Measurements from ENCODE around the gene EFNA4.

The EFNA4 gene

DNA sequence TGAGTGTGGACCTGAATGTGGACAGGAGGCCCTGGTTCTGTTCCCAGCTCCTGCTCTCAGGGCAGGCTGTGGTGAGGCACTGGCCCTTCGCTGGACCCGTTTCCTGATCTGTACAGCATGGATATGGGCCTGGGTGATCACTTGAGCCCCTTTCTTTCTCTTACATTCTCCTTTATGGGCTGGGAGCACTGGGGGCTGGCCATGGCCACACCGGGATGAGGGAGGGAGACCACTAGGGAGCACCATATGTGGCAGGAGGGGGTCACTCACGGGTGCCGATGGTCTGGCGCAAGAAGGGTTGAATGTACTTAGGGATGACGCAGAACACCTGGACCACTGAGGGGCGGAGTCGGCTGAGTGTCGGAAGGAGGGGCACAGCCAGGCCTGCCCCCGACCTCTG lies 32.6 kb upstream of the EFNA4 start:
- TF ChIP-seq TCF12 (IDR thresholded peaks at IDR 0.05; ENCODE audit: low read depth): no peak
- no peak for TF ChIP-seq CREB1 (IDR thresholded peaks at IDR 0.05; ENCODE audit: low read depth)
- no peak for TF ChIP-seq YY1 (IDR thresholded peaks at IDR 0.05; ENCODE audit: low read depth)
- TF ChIP-seq TEAD4 (IDR thresholded peaks at IDR 0.05): no peak
- TF ChIP-seq EGR1 (IDR thresholded peaks at IDR 0.05): no peak
- TF ChIP-seq EP300 (IDR thresholded peaks at IDR 0.05; ENCODE audit: borderline replicate concordance): no peak
- TF ChIP-seq RAD21 (IDR thresholded peaks at IDR 0.05; ENCODE audit: low read depth): no peak
- no peak for TF ChIP-seq TAF1 (IDR thresholded peaks at IDR 0.05; ENCODE audit: low read depth)
- TF ChIP-seq, protein P1, sequence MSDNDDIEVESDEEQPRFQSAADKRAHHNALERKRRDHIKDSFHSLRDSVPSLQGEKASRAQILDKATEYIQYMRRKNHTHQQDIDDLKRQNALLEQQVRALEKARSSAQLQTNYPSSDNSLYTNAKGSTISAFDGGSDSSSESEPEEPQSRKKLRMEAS (IDR thresholded peaks at IDR 0.05): no peak
- no peak for TF ChIP-seq ZBTB7A (IDR thresholded peaks at IDR 0.05; ENCODE audit: low read depth)
- TF ChIP-seq CEBPB (IDR thresholded peaks at IDR 0.05): no peak
- no peak for TF ChIP-seq NFIC (IDR thresholded peaks at IDR 0.05)
- TF ChIP-seq, protein P2, sequence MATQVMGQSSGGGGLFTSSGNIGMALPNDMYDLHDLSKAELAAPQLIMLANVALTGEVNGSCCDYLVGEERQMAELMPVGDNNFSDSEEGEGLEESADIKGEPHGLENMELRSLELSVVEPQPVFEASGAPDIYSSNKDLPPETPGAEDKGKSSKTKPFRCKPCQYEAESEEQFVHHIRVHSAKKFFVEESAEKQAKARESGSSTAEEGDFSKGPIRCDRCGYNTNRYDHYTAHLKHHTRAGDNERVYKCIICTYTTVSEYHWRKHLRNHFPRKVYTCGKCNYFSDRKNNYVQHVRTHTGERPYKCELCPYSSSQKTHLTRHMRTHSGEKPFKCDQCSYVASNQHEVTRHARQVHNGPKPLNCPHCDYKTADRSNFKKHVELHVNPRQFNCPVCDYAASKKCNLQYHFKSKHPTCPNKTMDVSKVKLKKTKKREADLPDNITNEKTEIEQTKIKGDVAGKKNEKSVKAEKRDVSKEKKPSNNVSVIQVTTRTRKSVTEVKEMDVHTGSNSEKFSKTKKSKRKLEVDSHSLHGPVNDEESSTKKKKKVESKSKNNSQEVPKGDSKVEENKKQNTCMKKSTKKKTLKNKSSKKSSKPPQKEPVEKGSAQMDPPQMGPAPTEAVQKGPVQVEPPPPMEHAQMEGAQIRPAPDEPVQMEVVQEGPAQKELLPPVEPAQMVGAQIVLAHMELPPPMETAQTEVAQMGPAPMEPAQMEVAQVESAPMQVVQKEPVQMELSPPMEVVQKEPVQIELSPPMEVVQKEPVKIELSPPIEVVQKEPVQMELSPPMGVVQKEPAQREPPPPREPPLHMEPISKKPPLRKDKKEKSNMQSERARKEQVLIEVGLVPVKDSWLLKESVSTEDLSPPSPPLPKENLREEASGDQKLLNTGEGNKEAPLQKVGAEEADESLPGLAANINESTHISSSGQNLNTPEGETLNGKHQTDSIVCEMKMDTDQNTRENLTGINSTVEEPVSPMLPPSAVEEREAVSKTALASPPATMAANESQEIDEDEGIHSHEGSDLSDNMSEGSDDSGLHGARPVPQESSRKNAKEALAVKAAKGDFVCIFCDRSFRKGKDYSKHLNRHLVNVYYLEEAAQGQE (IDR thresholded peaks at IDR 0.05; ENCODE audit: low read depth): no peak
- TF ChIP-seq, protein P3, sequence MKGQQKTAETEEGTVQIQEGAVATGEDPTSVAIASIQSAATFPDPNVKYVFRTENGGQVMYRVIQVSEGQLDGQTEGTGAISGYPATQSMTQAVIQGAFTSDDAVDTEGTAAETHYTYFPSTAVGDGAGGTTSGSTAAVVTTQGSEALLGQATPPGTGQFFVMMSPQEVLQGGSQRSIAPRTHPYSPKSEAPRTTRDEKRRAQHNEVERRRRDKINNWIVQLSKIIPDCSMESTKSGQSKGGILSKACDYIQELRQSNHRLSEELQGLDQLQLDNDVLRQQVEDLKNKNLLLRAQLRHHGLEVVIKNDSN (IDR thresholded peaks at IDR 0.05): no peak
- no peak for TF ChIP-seq FOXM1 (IDR thresholded peaks at IDR 0.05; ENCODE audit: borderline replicate concordance, low read depth)

DNA sequence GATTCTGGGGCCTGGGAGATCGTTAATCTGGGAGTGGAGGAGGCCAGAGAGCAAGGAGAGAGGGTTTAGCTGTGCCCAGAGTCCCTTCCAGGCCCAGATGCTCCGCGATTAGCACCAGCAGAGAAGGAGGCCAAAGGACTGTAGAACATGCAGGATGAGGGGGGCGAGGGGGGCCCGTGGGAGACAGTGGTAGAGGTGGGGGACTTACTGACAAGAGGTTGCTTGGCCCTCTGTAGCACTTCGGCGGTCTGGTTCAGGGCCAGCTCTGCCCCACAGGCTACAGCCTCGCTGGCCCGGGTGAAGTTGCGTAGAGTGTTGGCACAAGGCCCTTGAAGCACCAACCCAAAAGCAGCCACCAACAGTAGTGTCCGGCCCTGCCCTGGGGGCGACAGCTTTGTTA lies 30.7 kb upstream of the EFNA4 start:
- no peak for TF ChIP-seq FOXM1 (IDR thresholded peaks at IDR 0.05; ENCODE audit: borderline replicate concordance, low read depth)
- TF ChIP-seq TEAD4 (IDR thresholded peaks at IDR 0.05): no peak
- TF ChIP-seq CEBPB (IDR thresholded peaks at IDR 0.05): no peak
- TF ChIP-seq NFIC (IDR thresholded peaks at IDR 0.05): no peak
- TF ChIP-seq, protein P2 (IDR thresholded peaks at IDR 0.05; ENCODE audit: low read depth): no peak
- TF ChIP-seq TCF12 (IDR thresholded peaks at IDR 0.05; ENCODE audit: low read depth): no peak
- no peak for TF ChIP-seq YY1 (IDR thresholded peaks at IDR 0.05; ENCODE audit: low read depth)
- TF ChIP-seq RAD21 (IDR thresholded peaks at IDR 0.05; ENCODE audit: low read depth): no peak

DNA sequence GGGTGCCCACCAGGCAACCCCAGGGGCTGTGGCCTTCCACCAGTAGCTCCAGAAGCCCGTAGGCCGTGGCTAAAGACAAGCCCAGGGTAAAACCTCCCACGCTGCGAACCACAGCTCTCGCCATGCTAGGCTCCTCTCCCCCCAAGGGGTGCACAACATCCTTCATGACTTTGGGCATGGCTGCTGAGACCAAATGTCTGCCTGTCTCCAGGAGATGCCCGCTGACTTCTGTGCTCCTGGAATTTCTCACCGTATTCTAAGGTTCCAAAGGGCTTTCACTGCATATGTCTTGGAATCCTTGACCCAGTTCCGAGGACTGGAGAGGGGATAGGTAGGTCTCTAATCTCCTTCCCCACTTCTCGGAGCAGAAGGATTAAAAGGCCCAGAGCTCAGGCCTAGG lies 30.0 kb upstream of the EFNA4 start, which contains the start of the genes DCST1 and DCST2:
DCST1 (plus strand) TSS at position 301 of the 400 bp plus-strand sequence. CDS start 213 bp downstream, outside the sequence.
DCST2 (minus strand) TSS at position 258 of the 400 bp plus-strand sequence; CDS start at position 178, 80 bp downstream.
- no peak for TF ChIP-seq RAD21 (IDR thresholded peaks at IDR 0.05; ENCODE audit: low read depth)
- TF ChIP-seq TAF1 (IDR thresholded peaks at IDR 0.05; ENCODE audit: low read depth): no peak
- TF ChIP-seq CEBPB (IDR thresholded peaks at IDR 0.05): no peak
- no peak for TF ChIP-seq EP300 (IDR thresholded peaks at IDR 0.05; ENCODE audit: borderline replicate concordance)
- no peak for TF ChIP-seq YY1 (IDR thresholded peaks at IDR 0.05; ENCODE audit: low read depth)
- TF ChIP-seq CREB1 (IDR thresholded peaks at IDR 0.05; ENCODE audit: low read depth): no peak
- no peak for TF ChIP-seq TEAD4 (IDR thresholded peaks at IDR 0.05)
- no peak for TF ChIP-seq FOXM1 (IDR thresholded peaks at IDR 0.05; ENCODE audit: borderline replicate concordance, low read depth)
- TF ChIP-seq, protein P3 (IDR thresholded peaks at IDR 0.05): no peak
- no peak for TF ChIP-seq EGR1 (IDR thresholded peaks at IDR 0.05)
- TF ChIP-seq TCF12 (IDR thresholded peaks at IDR 0.05; ENCODE audit: low read depth): no peak
- TF ChIP-seq ZBTB7A (IDR thresholded peaks at IDR 0.05; ENCODE audit: low read depth): no peak
- TF ChIP-seq NFIC (IDR thresholded peaks at IDR 0.05): no peak
- TF ChIP-seq, protein P1 (IDR thresholded peaks at IDR 0.05): no peak
- TF ChIP-seq, protein P2 (IDR thresholded peaks at IDR 0.05; ENCODE audit: low read depth): no peak
